ENCODE measurements around the gene CARMIL3.

Gene CARMIL3

DNA sequence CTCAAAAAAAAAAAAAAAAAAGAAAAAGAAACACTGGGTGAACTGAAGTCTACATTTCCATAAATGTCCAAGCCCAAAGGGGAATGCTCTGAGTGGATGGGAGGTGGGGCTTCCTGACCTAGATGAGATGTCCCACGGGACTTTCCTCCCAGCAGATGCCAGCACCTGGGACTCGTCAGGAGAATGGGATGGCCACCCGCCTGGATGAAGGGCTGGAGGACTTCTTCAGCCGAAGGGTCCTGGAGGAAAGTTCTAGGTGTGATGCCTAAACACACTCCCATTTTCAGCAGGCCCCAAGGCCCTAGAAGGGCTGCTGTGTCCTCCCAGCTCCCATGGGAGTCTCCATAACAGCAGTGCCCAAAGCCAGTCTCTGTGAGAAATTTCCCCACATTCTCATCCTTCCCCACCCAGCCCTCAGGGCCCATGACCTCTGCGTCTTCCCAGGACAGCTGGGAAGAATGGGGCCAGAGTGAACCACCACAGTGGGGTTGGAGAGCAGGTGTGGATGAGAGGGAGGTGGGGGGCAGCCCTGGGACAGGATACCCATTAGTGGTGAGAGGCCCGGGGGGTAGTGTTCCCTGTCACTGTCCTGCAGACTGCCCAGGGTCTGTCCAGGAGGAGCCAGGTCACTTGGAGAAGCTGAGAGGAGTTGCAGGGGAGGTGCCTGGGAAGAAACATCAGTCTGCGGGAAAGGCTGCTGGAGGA is 12.4 kb downstream of the CARMIL3 start:
- DNase-seq, result no peak

DNA sequence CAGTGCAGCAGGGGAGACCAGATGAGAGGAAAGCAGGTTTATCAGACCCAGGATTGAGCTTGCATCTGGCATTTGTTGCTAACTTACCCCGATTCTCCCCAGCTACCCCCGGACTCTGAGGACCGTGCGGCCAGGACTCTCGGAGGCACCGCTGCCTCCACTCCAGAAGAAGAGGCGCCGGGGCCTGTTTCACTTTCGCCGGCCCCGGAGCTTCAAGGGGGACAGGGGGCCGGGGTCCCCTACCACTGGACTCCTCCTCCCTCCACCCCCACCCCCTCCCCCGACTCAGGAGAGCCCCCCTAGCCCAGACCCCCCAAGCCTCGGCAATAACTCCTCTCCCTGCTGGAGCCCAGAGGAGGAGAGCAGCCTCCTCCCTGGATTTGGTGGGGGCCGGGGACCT is 13.0 kb downstream of the CARMIL3 start:
- DNase-seq, result no peak

DNA sequence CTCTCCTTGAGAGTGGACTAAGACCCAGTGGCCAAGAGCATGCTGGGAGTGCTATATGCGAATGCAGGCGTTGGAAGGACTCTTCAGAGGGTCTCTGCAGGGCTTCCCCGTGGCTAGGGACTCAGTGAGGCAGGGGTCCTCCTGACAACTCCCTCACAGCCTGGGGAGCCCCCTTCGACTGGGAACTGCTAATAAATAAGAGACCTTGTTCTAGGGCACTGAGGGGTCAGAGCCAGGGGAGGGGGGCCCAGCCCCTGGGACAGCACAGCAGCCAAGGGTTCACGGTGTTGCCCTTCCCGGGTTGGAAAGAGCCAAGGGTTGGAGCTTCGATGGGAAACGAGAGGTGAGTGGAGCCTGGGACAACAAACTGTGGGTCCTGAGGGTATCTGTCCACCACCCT is 13.6 kb downstream of the CARMIL3 start:
- DNase-seq, result no peak

DNA sequence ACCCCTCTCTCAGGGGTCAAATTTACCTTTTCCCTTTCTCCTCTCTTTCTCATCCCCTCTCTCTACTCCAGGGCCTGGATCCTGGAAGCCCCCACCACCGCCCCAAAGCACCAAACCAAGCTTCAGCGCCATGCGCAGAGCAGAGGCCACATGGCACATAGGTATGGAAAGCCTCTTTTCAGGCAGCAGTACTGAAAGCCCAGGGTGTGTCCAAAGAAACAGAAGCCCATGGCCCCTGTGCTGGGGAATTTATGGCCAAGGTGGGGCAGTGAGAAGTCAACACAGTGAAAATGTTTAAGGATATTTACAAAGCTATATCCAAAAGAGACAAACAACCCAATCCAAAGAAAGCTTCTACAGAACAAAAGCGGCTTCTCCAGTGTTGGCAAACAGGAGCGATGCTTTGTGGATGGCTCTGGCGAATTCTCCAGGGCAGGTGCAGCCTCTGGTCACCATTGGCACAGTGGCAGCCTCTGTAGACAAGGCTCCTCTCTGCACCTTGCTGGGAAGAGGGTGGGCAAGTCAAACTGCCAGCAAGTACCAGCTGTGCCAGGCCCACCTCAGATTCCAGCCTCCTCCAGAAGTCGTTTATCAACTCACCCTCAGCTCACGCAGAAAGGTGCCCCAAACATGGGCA is 14.8 kb downstream of the CARMIL3 start:
- DNase-seq, result no peak

DNA sequence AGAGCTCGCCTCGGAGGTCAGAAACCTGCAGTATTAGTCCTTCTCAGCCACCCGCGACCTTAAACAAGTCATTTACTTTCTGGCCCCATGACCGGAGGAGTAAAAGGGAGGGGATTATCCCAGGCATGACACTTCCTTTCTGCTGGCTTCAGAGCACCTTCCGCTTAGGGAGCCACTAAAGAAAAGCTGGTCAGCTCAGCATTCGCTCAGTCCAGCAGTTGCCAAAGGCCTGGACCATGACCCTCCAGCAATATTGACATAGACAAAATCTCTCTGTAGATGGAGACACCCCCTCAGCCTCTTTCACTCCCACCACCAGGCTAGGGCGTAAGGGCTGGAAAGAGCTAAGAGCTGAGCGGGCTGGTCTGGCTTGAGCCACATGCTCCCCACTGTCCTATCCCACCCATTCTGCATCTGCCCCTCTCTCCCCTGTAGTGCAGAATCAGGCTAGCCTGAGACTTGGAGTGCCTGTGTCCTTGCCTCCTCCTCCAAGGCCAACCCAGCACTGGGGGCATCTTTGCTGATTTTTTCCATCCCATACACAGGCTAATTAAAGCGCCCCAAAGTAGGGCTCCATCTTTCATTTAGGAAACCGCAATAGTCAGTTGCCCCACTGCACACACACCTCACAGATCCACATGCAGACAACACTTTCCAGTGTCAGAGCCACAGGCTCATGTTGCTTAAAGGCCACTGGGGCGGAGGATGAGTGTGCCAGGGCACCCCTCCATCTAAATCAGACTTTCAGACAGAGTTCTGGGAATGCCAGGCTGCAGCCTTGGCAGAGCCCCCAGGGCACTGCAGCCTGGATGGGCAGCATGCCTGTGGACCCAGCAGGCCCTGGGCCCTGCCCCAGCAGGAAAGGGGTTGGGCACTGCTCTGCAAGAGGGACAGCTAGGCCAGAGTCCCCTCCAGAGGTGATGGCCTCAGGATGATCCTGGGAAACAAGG is 15.6 kb downstream of the CARMIL3 start:
- no peak for DNase-seq

DNA sequence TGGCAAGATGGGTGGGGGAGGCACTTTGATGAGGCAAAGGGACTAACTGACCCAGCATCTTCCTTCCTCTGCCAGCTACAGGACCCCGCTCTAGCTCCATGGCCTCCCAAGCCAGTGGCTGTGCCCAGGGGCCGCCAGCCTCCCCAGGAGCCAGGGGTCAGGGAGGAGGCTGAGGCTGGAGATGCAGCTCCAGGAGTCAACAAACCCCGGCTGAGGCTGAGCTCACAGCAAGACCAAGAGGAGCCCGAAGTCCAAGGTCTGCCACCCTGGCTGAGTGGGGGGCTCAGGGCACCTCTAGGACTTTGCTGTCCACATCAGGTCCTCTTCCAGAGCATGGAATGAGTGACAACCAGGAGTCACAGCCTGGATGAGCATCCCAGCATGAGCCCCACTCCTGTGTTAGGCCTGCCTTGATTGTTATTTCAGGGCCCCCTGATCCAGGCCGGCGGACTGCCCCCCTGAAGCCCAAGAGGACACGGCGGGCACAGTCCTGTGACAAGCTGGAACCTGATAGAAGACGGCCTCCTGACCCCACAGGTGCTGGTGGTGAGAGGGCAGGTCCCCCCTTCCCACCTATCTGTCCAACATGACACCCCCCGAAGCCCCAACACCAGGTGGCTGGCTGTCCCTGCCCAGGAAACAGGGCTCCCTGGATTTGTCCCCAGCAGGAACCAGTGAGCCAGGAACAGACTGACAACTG is 17.1 kb downstream of the CARMIL3 start:
- DNase-seq, result no peak

DNA sequence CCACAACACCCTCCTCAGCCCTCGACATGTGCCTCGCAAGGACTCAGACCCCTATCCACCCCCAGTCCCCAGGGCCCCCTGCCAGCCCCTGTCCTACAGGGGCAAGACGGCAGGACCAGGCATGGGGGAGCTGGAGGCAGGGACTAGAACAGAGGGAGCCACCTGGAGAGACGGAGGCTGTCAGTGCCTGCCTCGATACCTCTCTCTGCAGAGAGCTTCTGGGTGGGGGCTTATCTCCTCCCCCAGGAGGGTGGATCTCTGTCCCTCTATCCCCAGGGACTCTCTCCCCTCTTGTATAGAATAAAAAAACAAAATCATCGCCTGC is 17.6 kb downstream of the CARMIL3 start:
- no peak for DNase-seq

DNA sequence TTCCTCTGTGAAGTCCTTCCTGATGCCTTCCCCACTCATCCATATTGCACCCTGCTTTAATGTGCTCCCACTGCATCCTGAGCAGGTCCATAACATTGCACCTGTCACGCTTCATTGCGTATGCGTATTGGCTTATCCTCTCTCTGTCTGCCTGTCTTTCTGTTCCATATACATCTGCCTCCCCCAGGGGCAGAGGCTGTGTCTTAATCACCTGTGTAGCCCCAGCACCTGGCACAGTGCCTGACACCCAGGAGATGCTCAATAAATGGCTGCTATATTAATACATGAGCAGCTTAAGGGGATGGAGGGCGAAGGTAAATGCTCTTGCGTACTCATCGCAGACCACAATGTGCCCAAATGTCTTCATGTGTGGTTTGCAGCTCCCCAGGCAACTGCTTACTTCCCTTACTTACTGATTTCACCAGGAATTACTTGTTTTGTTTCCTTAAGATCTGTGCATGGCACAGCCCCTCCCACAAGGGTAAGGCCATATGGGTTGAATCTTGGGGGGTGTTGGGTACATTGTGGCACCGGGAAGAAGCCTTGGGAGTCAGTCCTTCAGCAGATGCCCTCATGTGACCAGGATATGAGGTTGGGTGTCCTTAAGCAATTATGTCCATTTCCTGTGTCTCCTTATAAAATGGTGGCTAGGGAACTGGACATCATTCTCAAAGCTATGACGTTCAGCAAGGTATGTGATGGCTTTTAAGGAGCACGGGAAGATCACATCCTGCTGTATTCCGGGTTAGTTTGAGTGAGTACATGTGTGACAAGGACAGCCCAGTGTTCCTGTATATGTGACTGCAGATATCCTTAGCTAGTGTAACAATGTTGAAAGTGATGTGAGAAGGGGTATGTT is 18.7 kb downstream of the CARMIL3 start:
- no peak for DNase-seq

DNA sequence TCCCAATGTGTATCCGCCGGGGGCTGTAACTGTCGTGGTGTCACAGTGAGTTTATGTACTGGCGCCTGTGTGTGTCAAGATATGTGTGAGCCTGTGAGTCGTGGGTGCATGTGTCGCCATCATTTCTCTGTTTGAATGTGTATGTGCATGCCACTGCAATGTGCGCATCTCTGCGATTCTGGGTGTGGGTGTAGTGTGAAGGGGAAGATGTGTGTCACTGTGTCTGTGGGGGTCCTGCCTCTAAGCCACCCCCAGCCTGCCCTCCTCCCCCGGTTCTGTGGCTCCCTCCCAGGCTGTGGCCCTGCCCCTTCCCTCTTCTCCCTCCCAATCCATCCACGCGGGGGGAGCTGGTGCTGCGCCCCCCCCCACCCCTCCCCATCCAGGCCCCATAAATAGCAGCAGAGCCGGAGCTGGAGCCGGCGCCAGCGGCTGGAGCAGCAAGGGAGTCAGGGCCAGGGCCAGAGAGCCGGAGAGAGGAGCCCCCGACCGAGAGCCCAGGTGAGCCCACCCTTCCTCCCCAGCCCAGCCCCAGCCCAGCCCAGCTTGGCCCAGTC is 19.4 kb downstream of the CARMIL3 start, which contains the start of gene CPNE6:
Gene CPNE6 (plus strand): TSS at position 419 of the 554 bp plus-strand sequence. CDS start 1,375 bp downstream, outside the sequence.
- DNase-seq, result no peak

DNA sequence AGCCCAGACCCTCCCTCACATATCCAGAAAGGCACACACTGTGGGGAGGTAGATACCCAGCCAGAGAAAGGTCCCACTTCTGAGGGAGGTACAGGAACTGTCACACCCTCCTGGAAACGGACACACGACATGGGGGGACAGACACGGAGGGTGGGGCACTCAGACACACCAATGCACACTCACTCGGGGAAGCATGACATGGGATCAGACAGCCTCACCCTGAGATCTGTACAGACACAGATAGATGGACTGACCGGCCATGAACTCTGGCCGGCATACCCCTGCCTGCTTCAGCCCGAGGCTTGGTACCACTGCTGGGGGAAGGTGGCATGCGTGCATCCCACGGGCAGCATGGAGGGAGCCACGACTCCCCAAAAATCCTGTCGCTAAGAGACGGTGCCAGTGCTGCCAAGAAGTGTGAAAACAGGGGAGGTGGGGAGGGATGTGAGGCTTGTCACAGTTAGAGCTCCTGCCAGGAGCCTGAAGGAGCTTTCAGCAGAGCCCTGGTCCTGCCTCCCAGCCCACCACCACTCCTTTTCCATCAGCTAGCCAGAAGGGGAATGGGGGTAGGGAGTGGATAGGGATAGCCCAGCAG is 20.1 kb downstream of the CARMIL3 start:
- DNase-seq, result no peak

DNA sequence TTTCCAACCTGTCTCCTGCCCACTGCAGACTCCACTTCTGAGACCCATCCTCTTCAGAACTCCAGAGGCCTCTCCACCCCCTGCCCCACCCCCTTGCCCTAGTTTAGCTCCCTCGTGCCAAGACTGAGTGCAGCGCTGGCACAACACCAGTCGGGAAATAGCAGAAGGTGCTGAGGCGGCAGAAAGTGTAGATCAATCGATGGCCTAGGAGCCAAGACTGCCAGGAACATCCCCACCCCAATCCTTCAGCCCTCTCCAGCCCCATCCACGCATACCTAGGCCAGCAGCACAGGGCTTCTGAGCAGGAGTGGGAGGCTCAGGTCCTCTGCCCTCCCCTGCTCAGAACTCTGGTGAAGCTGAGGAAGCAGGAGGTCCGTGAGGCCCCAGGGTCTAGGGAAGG is 20.6 kb downstream of the CARMIL3 start:
- no peak for DNase-seq

DNA sequence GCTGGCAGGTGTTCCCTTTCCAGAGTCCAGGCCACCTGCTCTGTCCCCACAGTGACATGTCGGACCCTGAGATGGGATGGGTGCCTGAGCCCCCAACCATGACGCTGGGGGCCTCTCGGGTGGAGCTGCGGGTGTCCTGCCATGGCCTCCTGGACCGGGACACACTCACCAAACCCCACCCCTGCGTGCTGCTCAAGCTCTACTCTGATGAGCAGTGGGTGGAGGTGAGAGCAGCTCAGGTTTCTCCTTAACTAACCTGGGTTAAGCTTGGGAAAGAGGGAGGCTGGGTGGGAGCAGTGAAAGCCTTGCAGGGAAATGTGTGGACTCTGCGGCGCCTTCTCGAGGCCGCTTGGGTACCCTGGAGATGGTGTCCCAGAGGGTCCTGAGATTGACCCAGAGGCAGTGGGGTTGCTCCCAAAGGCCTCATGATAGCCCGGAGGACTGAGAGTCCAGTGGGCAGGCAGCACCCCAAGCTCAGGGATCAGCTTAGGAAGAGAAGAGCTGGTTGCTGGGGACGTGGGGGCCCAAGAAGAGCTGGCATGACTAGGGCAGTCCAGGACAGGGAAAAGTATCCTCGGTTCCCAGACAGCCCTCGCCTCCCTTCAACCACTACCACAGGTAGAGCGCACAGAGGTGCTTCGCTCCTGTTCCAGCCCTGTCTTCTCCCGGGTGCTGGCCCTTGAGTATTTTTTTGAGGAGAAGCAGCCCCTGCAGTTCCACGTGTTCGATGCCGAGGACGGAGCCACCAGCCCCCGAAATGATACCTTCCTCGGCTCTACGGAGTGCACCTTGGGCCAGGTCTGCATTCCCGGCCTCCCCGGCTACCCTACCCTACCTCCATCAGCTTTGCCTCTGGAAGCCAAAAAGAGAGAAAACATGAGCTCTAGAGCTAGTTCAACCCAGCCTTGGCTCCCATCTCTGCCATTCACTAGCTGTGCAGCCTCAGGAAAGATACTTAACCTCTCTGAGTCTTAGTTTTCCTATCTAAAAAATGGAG is 21.4 kb downstream of the CARMIL3 start:
- no peak for DNase-seq

DNA sequence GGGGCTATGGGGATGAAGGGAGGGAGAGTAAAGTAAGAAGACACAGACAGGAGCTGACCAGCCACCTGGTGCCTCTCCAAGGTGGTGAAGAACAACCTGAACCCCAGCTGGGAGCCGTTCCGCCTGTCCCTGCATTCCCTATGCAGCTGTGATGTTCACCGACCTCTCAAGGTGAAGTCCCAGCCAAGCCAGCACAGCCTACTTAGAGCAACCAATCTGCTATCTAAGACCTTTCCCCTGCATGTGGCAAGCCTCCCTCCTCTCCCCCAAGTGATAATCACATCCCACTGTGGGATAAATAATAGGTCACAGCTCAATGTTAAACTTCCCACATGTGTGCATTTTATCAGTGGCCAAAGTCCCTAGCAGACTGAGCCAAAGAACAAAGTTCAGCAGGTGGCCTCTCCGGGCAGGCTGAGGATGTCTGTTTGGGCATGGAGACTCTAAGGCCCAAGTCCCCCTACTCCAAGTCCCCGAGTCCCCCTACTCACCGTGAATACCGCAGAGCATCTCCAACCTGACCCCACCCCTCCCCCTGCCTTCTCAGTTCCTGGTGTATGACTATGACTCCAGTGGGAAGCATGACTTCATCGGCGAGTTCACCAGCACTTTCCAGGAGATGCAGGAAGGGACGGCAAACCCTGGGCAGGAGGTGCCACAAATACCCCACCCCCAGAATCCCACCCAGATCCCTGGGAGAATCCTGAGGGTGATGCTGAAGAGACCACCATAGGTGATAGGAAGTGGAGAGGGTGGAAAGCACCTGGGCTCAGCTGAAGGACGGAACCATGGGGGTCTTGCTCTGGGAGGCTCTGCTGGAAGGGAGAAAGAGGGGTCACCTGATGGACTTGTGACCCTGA is 23.0 kb downstream of the CARMIL3 start:
- no peak for DNase-seq

DNA sequence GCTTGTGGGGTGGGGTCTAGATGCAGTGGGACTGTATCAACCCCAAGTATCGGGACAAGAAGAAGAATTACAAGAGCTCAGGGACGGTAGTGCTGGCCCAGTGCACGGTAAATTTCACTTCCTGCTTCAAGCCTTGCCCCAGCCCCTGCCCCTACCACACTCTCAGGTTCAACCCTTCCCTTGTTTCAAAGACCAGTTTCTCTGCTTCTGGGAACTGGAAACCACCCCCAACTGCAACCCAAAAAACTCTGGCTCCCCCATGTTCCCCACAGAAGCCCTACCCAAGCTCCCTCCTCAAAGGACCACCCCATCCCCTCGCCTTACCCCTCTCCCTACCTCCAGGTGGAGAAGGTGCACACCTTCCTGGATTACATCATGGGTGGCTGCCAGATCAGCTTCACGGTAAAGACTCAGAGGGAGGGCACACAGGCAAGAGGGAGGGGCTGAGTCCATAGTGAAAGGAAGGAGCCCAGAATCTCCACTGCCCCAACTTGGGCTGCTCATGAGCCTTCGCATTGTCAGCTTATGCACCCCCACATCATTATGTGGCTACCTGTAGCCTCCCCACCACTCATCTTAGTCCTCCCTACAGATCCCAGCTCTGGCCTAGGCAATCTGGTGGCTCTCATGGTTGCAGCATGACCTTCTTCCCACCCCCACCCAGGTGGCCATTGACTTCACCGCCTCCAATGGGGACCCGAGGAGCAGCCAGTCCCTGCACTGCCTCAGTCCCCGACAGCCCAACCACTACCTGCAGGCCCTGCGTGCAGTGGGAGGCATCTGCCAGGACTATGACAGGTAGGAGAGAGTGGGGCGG is 23.9 kb downstream of the CARMIL3 start:
- no peak for DNase-seq

DNA sequence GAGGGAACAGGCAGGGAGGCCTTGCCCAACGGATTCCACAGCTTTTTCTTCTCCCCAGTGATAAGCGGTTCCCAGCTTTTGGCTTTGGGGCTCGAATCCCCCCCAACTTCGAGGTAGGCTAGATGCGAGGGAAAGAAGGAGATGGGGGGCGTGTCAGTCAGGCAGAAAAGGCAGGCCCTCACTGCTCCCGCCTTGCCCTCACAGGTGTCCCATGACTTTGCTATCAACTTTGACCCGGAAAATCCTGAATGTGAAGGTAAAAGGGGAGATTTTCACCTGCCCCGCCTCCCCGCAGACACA is 24.4 kb downstream of the CARMIL3 start:
- no peak for DNase-seq

DNA sequence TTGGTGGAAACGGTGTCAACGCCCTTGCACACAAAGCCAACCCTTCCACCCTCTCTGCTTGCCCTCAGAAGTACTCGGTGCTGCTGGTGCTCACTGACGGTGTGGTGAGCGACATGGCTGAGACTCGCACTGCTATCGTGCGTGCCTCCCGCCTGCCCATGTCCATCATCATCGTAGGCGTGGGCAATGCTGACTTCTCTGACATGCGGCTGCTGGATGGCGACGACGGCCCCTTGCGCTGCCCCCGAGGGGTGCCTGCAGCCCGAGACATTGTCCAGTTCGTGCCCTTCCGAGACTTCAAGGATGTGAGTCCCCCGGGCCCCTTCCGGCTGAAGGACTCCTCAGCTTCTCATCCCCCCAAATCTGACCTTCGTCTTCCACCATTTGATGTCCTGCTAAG is 25.3 kb downstream of the CARMIL3 start:
- DNase-seq, result no peak

DNA sequence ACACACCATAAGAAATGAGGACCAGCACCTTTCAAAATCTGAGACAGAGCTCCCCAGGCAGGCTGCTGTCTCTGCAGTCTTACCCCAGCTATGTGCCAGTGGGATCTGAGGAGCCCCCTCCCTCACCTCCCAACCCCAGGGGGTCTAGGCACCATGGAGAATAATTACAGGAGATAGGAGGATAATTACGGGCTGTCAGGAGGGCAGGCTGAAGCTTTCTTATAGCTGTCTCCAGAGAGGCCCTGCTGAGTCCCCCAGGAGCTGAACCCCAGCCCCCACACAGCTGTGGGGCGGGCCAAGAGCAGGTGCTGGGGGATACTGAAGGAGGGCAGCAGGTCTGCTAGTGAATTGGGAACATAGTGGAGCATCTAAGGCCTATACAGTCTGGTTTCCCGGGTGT is 26.3 kb downstream of the CARMIL3 start:
- no peak for DNase-seq

DNA sequence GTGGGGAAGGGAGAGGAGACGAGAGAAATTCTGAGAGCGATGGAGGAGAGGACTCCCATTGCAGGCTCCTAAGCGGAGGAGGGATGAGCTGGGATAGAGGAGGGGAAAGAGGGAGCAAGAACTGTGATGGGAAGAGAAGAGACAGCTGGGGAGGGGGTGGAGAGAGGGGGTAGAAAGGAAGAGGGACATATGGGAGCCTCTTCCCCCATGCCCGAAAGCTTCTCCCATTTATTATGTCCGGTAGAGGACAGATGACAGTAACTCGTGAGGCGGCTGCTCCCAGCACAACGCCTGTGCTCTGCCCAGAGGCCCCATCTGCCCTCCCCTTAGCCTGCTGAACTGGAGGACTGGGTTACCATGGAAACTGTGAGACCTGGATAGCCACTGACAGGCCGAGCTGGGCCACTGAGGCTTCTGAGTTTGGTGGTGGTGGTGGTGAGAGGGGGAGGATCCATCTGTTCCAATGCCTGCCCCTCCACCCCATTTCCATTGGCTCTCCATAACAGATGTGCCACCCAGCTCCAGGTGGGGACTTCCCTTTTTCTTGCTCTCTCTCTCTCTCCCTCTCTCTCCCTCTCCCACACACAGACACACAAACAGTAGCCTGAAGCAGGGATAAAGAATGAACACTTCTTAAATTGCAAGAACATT is 27.8 kb downstream of the CARMIL3 start:
- no peak for DNase-seq
